ENCODE data around the gene TSPAN16.

Gene TSPAN16

GRCh38 chr19:11278670-11279069 lies 17.3 kb upstream of the TSPAN16 start:
- no peak for TF ChIP-seq CTCF (IDR thresholded peaks at IDR 0.05; ENCODE audit: insufficient read depth, low read depth, low read length, missing control alignments)
- no peak overlapping the region for H3K4me3 ChIP-seq (ENCODE audit: low read length)
- DNase-seq (ENCODE audit: low read depth): no peak

GRCh38 chr19:11279505-11280236 lies 16.3 kb upstream of the TSPAN16 start:
- H3K4me3 ChIP-seq (ENCODE audit: low read length): no peak overlapping the region
- no peak for TF ChIP-seq CTCF (IDR thresholded peaks at IDR 0.05; ENCODE audit: insufficient read depth, low read depth, low read length, missing control alignments)
- no peak for DNase-seq (ENCODE audit: low read depth)

GRCh38 chr19:11281356-11282049 lies 14.5 kb upstream of the TSPAN16 start:
- H3K4me3 ChIP-seq (ENCODE audit: low read length): no peak overlapping the region
- DNase-seq (ENCODE audit: low read depth): peak; percentile 68
- no peak for TF ChIP-seq CTCF (IDR thresholded peaks at IDR 0.05; ENCODE audit: insufficient read depth, low read depth, low read length, missing control alignments)

GRCh38 chr19:11284515-11284914 lies 11.4 kb upstream of the TSPAN16 start:
- no peak for TF ChIP-seq CTCF (IDR thresholded peaks at IDR 0.05; ENCODE audit: insufficient read depth, low read depth, low read length, missing control alignments)
- H3K4me3 ChIP-seq (ENCODE audit: low read length): no peak overlapping the region
- no peak for DNase-seq (ENCODE audit: low read depth)

- DNase-seq (ENCODE audit: low read depth): no peak
- TF ChIP-seq CTCF (IDR thresholded peaks at IDR 0.05; ENCODE audit: insufficient read depth, low read depth, low read length, missing control alignments): no peak
- no peak overlapping the region for H3K4me3 ChIP-seq (ENCODE audit: low read length)
Measured at GRCh38 chr19:11286312-11286974, 9.5 kb upstream of the TSPAN16 start.

GRCh38 chr19:11288349-11288748 lies 7.6 kb upstream of the TSPAN16 start:
- TF ChIP-seq CTCF (IDR thresholded peaks at IDR 0.05; ENCODE audit: insufficient read depth, low read depth, low read length, missing control alignments): peak; percentile 65
- H3K4me3 ChIP-seq (ENCODE audit: low read length): no peak overlapping the region
- DNase-seq (ENCODE audit: low read depth): peak; percentile 48
